ENCODE measurements around the gene SOX9.

- TF ChIP-seq CTCF (IDR thresholded peaks at IDR 0.05; ENCODE audit: insufficient read depth, low read length, poor library complexity, severe bottlenecking) (no peak), EZH2phosphoT487 (conservative IDR thresholded peaks at IDR 0.05; ENCODE audit: low read length) (no peak)
Observed at GRCh38 chr17:72097144-72097543, 23.7 kb upstream of the SOX9 start.
